PC-9 (cell line): ENCODE measurements around the gene SNX9. TPM values are rescaled to one million over a fixed set of nuclear protein-coding genes. Genes with fewer than 3 reads are reported as not detected.

ENCODE experiments used
- BruUV-seq: library from RNA; stranded (reverse); fragments of 400-500 nt; replicated peaks from 2 replicates; lab custom pipeline; 2021; lab: Mats Ljungman, UMichigan
- CTCF ChIA-PET: fragments of 300-600 bp; sonication (Branson Sonifier 250); formaldehyde crosslinking; loops from one replicate; lab custom pipeline; 2022; ENCODE audit warnings: antibody characterized with exemption; lab: Charles Lee
- POLR2A ChIA-PET: fragments of 300-600 bp; sonication (Branson Sonifier 250); formaldehyde crosslinking; loops from one replicate; lab custom pipeline; 2022; ENCODE audit warnings: antibody characterized with exemption; ENCODE audit not compliant: unreplicated experiment; lab: Charles Lee
- DNase-seq, 2 experiments: peaks; one replicate each; pipeline versions ENCODE4 v3.0.0 to v3.0.0-alpha.2; 2015 to 2022; ENCODE audit warnings: mixed read lengths in 1 of 2
- H2AFZ ChIP-seq: fragments of 200-600 bp; sonication (generic); 2 replicates; pipeline ENCODE4 v1.8.1; 2017; ENCODE audit warnings: antibody characterized with exemption
- H3F3A ChIP-seq: fragments of 200-600 bp; sonication (generic); 2 replicates; pipeline ENCODE4 v1.8.1; 2017; ENCODE audit warnings: antibody characterized with exemption, mild to moderate bottlenecking, low read depth; ENCODE audit not compliant: insufficient read depth
- H3K27ac ChIP-seq: fragments of 200-600 bp; sonication (generic); 2 replicates; pipeline ENCODE4 v1.6.1; 2016; ENCODE audit warnings: mixed run types
- H3K27me3 ChIP-seq: fragments of 200-600 bp; sonication (generic); 2 replicates; pipeline ENCODE4 v1.6.1; 2016; ENCODE audit warnings: low read depth, mixed run types; ENCODE audit not compliant: insufficient read depth
- H3K36me3 ChIP-seq: fragments of 200-600 bp; sonication (generic); 2 replicates; pipeline ENCODE4 v1.6.1; 2016; ENCODE audit warnings: low read depth, mixed run types
- H3K4me1 ChIP-seq: fragments of 200-600 bp; sonication (generic); replicated peaks from 2 replicates; pipeline ENCODE4 v1.6.1; 2016; ENCODE audit warnings: mixed run types; ENCODE audit not compliant: insufficient read depth
- H3K4me2 ChIP-seq: fragments of 200-600 bp; sonication (generic); 2 replicates; pipeline ENCODE4 v1.6.1; 2017; ENCODE audit warnings: mixed run types
- H3K4me3 ChIP-seq: fragments of 200-600 bp; sonication (generic); 2 replicates; pipeline ENCODE4 v1.6.1; 2016; ENCODE audit warnings: mixed run types
- H3K79me2 ChIP-seq: fragments of 200-600 bp; sonication (generic); 2 replicates; pipeline ENCODE4 v1.6.1; 2017; ENCODE audit warnings: low read depth, mixed run types
- H3K9me2 ChIP-seq: fragments of 200-600 bp; sonication (generic); 2 replicates; pipeline ENCODE4 v1.8.1; 2017; ENCODE audit warnings: mild to moderate bottlenecking; ENCODE audit not compliant: insufficient read depth
- H3K9me3 ChIP-seq: fragments of 200-600 bp; sonication (generic); 2 replicates; pipeline ENCODE4 v1.8.1; 2016; ENCODE audit warnings: low read depth; ENCODE audit not compliant: insufficient read depth
- H4K20me1 ChIP-seq: fragments of 200-600 bp; sonication (generic); 2 replicates; pipeline ENCODE4 v1.8.1; 2017; ENCODE audit not compliant: insufficient read depth
- CTCF ChIP-seq: fragments of 200-600 bp; sonication (generic); conservative IDR thresholded peaks from 2 replicates; pipeline ENCODE4 v1.6.1; 2017; ENCODE audit warnings: mixed run types, antibody characterized with exemption, mild to moderate bottlenecking, moderate library complexity
- EZH2 ChIP-seq: fragments of 200-600 bp; sonication (generic); IDR thresholded peaks from 2 replicates; pipeline ENCODE4 v1.8.0; 2017; ENCODE audit warnings: antibody characterized with exemption, low read depth
- intact Hi-C: fragments of 100-400 bp; cut with micrococcal nuclease; formaldehyde crosslinking; loops from one replicate; pipeline ENCODE4 v1.10.0; 2022; ENCODE audit not compliant: unreplicated experiment
- total RNA-seq: library from RNA; stranded (reverse); gene quantifications from 2 replicates; pipeline ENCODE4 v1.2.3, GENCODE V29; 2021

Gene SNX9
- total RNA-seq, 1 experiment from 2014 or later, result 25.0 TPM

- peak overlapping the region; percentile 93 for H3K4me2 ChIP-seq
- H3K9me2 ChIP-seq, result no peaks in the 10 kb centered on the region
- POLR2A ChIA-PET, result no interaction called here
- peaks cover 42% of the 10 kb centered on the region for H3F3A ChIP-seq
- intact Hi-C loops, result no loop called here
- no peaks in the 10 kb centered on the region for H3K36me3 ChIP-seq
- TF ChIP-seq CTCF (no peak), EZH2 (no peak)
- H3K27ac ChIP-seq, result peak overlapping the region; percentile 89
- peaks cover 72% of the 10 kb centered on the region for H3K79me2 ChIP-seq
- no peaks in the 10 kb centered on the region for H3K9me3 ChIP-seq
- H3K4me3 ChIP-seq, result peak overlapping the region; percentile 86; the same call in 1 of the 2 replicates
- H3K27me3 ChIP-seq, result no peaks in the 10 kb centered on the region
- CTCF ChIA-PET, result no interaction called here
- H2AFZ ChIP-seq, result no peak overlapping the region
- no TSS peak for BruUV-seq
- no peak for DNase-seq
- peaks cover 8% of the 10 kb centered on the region; the same call in 1 of the 2 replicates for H4K20me1 ChIP-seq
- H3K4me1 ChIP-seq, result peaks cover 71% of the 10 kb centered on the region
These were observed 161.7 kb downstream of the SNX9 start for GRCh38 chr6:157984686-157985225.

- intact Hi-C loops, result loop anchor here (1.0 to 2.0 kb wide), 2 partner anchors 17 to 83 kb away; no protein-coding TSS in a partner anchor
- peak overlapping the region; percentile 93 for H3K4me2 ChIP-seq
- peaks cover 37% of the 10 kb centered on the region for H3F3A ChIP-seq
- no peaks in the 10 kb centered on the region for H3K9me2 ChIP-seq
- H3K4me1 ChIP-seq, result peaks cover 76% of the 10 kb centered on the region
- H3K4me3 ChIP-seq, result peak overlapping the region; percentile 86
- no peak for TF ChIP-seq CTCF
- no peak for TF ChIP-seq EZH2
- ChIA-PET POLR2A (no interaction called here), CTCF (no interaction called here)
- peak in 1 of 2 experiments; percentile 89 for DNase-seq
- peaks cover 8% of the 10 kb centered on the region; the same call in 1 of the 2 replicates for H4K20me1 ChIP-seq
- H3K27me3 ChIP-seq, result no peaks in the 10 kb centered on the region
- H3K36me3 ChIP-seq, result no peaks in the 10 kb centered on the region
- H3K27ac ChIP-seq, result peak overlapping the region; percentile 89
- no peaks in the 10 kb centered on the region for H3K9me3 ChIP-seq
- no TSS peak for BruUV-seq
- peak overlapping the region; percentile 25; the same call in 1 of the 2 replicates for H2AFZ ChIP-seq
- H3K79me2 ChIP-seq, result peaks cover 80% of the 10 kb centered on the region
These were observed 162.5 kb downstream of the SNX9 start for GRCh38 chr6:157985378-157986155.

- Histone ChIP-seq H3K36me3 (no peaks in the 10 kb centered on the region), H3K79me2 (peaks cover 93% of the 10 kb centered on the region), H3K9me2 (no peaks in the 10 kb centered on the region), H3K27me3 (no peaks in the 10 kb centered on the region), H4K20me1 (peaks cover 19% of the 10 kb centered on the region), H2AFZ (no peak overlapping the region), H3K4me1 (peaks cover 74% of the 10 kb centered on the region), H3K4me2 (no peak overlapping the region), H3K27ac (no peak overlapping the region), H3K9me3 (no peaks in the 10 kb centered on the region), H3F3A (peaks cover 35% of the 10 kb centered on the region), H3K4me3 (no peak overlapping the region)
- ChIA-PET CTCF (no interaction called here), POLR2A (no interaction called here)
- intact Hi-C loops, result loop anchor here (2.0 kb wide), 1 partner anchor 81 kb away; no protein-coding TSS in a partner anchor
- no TSS peak for BruUV-seq
- TF ChIP-seq CTCF (no peak), EZH2 (no peak)
- DNase-seq, result no peak
These were observed 165.0 kb downstream of the SNX9 start for GRCh38 chr6:157987788-157988699.
